GM12865 (cell line): ENCODE results near the gene SNX9.
"Not testable (repeated sequence)": the region's sequence is repeated elsewhere in the genome, so short reads cannot be mapped to it uniquely, and the experiment has no call there.

ENCODE experiments used
- DNase-seq: peaks from one replicate; pipeline ENCODE4 v3.0.0; 2010; ENCODE audit warnings: low read depth
- H3K4me3 ChIP-seq: 2 replicates; pipeline ENCODE4 v1.5.1; 2011; ENCODE audit warnings: mild to moderate bottlenecking, low read depth, low read length, control low read depth
- CTCF ChIP-seq: IDR thresholded peaks from 2 replicates; pipeline ENCODE4 v1.5.1; 2011; ENCODE audit warnings: low read length, control low read depth, low read depth, inconsistent platforms; ENCODE audit not compliant: insufficient read depth; ENCODE audit errors: missing control alignments

The SNX9 gene

GRCh38 chr6:157896932-157897331 lies 73.9 kb downstream of the SNX9 start:
- H3K4me3 ChIP-seq, result no peak overlapping the region
- no peak for TF ChIP-seq CTCF
- no peak for DNase-seq

GRCh38 chr6:157898169-157898568 lies 75.1 kb downstream of the SNX9 start:
- DNase-seq, result no peak
- H3K4me3 ChIP-seq, result no peak overlapping the region
- TF ChIP-seq CTCF, result no peak

- no peak for DNase-seq
- TF ChIP-seq CTCF, result no peak
These were observed 75.6 kb downstream of the SNX9 start for GRCh38 chr6:157898640-157899039.

GRCh38 chr6:157900262-157900661 lies 77.2 kb downstream of the SNX9 start:
- not testable (repeated sequence) for DNase-seq, H3K4me3 ChIP-seq

More at GRCh38 chr6:157898640-157899039, 75.6 kb downstream of the SNX9 start:
- H3K4me3 ChIP-seq, result no peak overlapping the region

GRCh38 chr6:157900751-157901150 lies 77.7 kb downstream of the SNX9 start:
- H3K4me3 ChIP-seq, DNase-seq: not testable (repeated sequence)

- TF ChIP-seq CTCF, result no peak
- DNase-seq, result no peak
- no peak overlapping the region for H3K4me3 ChIP-seq
These were observed 82.0 kb downstream of the SNX9 start for GRCh38 chr6:157904999-157905398.

- H3K4me3 ChIP-seq, result no peak overlapping the region
- no peak for DNase-seq
- TF ChIP-seq CTCF, result no peak
These were observed 82.7 kb downstream of the SNX9 start for GRCh38 chr6:157905590-157906342.

- no peak for TF ChIP-seq CTCF
- H3K4me3 ChIP-seq, result no peak overlapping the region
- DNase-seq, result no peak
These were observed 83.6 kb downstream of the SNX9 start for GRCh38 chr6:157906537-157907061.
